Effector memory CD4-positive, alpha-beta T cell (primary cell): ENCODE data around the gene NFIB.

Source experiments
- DNase-seq, 3 donors: peaks; one replicate each; pipeline ENCODE4 v3.0.0-alpha.2; 2020
- H3K27ac ChIP-seq: 2 replicates; pipeline ENCODE4 v1.7.0; 2013; ENCODE audit warnings: mild to moderate bottlenecking, low read length, moderate library complexity; ENCODE audit not compliant: insufficient read depth, poor library complexity, severe bottlenecking
- H3K27me3 ChIP-seq: replicated peaks from 2 replicates; pipeline ENCODE4 v1.7.0; 2013; ENCODE audit warnings: mild to moderate bottlenecking, low read length; ENCODE audit not compliant: insufficient read depth, control insufficient read depth, poor library complexity, severe bottlenecking
- H3K36me3 ChIP-seq: 2 replicates; pipeline ENCODE4 v1.7.0; 2013; ENCODE audit warnings: mild to moderate bottlenecking, low read length, moderate library complexity; ENCODE audit not compliant: control insufficient read depth, insufficient read depth
- H3K4me1 ChIP-seq: 2 replicates; pipeline ENCODE4 v1.7.0; 2013; ENCODE audit warnings: low read length, mild to moderate bottlenecking; ENCODE audit not compliant: control insufficient read depth, insufficient read depth, poor library complexity, severe bottlenecking
- H3K4me3 ChIP-seq: 2 replicates; pipeline ENCODE4 v1.7.0; 2013; ENCODE audit warnings: low read length, low read depth, mild to moderate bottlenecking; ENCODE audit not compliant: insufficient read depth, poor library complexity, severe bottlenecking
- H3K9me3 ChIP-seq: 2 replicates; pipeline ENCODE4 v1.7.0; 2013; ENCODE audit warnings: mild to moderate bottlenecking, low read length, moderate library complexity; ENCODE audit not compliant: control insufficient read depth

Gene NFIB

GRCh38 chr9:14350754-14351153 lies 36.8 kb upstream of the NFIB start:
- Histone ChIP-seq H3K4me3 (no peak overlapping the region), H3K36me3 (no peaks in the 10 kb centered on the region), H3K9me3 (no peaks in the 10 kb centered on the region), H3K4me1 (no peaks in the 10 kb centered on the region), H3K27ac (no peak overlapping the region), H3K27me3 (peaks cover 21% of the 10 kb centered on the region)
- no peak for DNase-seq

DNA sequence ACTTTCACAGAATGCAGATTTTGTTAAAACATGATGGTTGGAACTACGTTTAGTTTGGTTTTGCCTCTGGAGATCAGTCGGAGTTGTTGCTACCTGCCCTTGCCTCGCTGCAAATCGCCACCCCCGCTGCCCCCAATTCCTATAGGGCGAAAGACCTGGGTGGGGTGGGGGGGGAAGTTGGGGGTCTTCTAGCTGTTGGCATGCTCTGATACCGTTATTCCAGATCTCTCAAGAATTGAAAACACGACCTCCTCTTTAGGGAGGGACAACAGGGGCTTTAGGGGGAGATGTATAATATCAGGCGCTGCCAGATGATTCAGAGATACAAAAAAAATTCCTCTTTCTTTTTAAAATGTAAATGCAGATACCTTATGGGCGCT lies 36.4 kb upstream of the NFIB start:
- H3K36me3 ChIP-seq = no peaks in the 10 kb centered on the region
- H3K27me3 ChIP-seq = peaks cover 21% of the 10 kb centered on the region
- no peaks in the 10 kb centered on the region for H3K9me3 ChIP-seq
- H3K4me1 ChIP-seq = no peaks in the 10 kb centered on the region
- no peak overlapping the region for H3K4me3 ChIP-seq
- DNase-seq = no peak
- no peak overlapping the region for H3K27ac ChIP-seq

DNA sequence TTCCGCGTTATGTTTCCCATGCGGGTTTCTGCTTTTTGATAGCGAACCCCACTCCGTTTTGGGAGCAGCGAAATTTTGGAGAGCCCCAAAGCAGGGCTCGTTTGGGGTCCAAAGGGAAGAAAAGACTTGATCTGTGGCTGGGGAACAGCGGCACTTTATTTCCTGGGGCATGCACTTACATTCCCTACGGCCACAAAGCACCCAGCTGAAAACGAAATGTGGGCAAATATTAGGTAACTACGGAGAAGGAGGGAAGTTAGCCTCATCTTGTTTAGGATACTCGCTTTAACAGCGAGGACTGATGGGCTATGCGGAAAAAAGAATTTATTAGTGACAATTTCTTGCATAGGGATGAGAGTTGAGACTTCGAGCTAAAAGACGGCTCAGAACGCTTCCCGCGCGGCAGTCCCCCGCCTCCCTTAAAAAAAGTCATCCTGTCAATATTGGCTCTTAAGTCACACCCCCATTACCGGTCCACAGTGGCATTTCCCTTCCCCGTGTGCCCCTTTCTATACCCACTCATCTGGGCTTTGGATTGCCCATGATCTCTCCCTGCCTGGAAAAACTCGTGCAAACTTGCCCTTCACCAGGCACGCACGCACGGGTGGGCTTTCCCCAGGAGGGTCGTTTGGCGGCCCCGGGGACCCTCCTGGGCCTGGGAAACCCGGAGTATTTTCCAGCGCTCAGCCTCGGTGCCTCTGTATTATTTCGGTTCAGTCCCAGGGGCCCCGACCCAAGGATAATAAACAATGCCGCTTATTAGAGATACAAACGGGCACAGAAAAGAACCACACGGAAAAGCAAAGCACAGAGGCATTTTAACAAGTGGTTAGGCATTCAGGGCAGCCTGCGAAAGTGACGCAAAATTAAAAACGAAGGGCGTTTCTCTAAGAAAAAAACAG lies 35.8 kb upstream of the NFIB start:
- Histone ChIP-seq H3K9me3 (no peaks in the 10 kb centered on the region), H3K4me1 (no peaks in the 10 kb centered on the region), H3K27ac (no peak overlapping the region), H3K4me3 (no peak overlapping the region), H3K36me3 (no peaks in the 10 kb centered on the region), H3K27me3 (peaks cover 27% of the 10 kb centered on the region)
- DNase-seq = no peak

- Histone ChIP-seq H3K36me3 (no peaks in the 10 kb centered on the region), H3K4me1 (no peaks in the 10 kb centered on the region), H3K4me3 (no peak overlapping the region), H3K9me3 (no peaks in the 10 kb centered on the region), H3K27me3 (peaks cover 26% of the 10 kb centered on the region), H3K27ac (no peak overlapping the region)
- DNase-seq = no peak
These were observed 35.2 kb upstream of the NFIB start for GRCh38 chr9:14349146-14349446.

DNA sequence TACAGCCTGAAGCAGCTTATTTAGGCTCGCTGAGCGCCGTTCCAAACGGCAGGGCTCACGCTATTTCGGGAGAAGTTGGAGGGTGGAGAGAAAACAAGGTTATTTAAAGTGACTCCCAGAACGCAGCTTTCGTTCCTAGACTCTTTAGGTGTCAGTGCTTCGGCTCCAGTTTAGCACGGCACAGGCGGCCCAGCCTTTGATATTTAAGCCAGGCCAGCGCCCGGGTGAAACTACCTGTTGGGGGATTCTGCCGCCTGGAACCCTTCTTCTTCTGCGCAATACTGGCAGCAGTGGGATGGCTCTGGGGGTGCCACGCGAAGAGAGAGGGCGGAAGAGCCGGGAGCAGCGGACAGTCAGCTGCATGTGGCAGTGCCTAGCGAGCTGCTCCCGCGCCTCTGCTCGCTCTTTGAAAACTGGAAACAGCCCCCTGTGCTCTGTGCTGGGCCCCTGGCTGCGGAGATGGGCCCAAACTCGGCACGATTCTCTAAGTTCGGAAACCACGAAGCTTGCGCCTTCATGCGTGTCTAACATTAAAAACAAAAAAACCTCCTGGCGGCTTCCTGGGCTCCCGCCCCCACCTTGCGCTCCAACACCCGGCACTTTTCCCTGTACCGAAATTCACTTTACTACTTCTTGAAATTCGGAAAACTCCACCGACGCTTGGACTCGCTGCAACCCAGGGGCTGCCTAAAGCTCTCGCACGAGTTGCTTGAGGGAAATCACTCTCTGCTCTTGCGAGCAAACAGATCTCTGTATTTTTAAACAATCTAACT lies 34.6 kb upstream of the NFIB start:
- peaks cover 27% of the 10 kb centered on the region for H3K27me3 ChIP-seq

GRCh38 chr9:14348123-14348372 lies 34.1 kb upstream of the NFIB start:
- Histone ChIP-seq H3K27ac (no peak overlapping the region), H3K27me3 (peaks cover 32% of the 10 kb centered on the region), H3K36me3 (no peaks in the 10 kb centered on the region), H3K9me3 (no peaks in the 10 kb centered on the region), H3K4me1 (no peaks in the 10 kb centered on the region), H3K4me3 (no peak overlapping the region)
- no peak for DNase-seq

More for the DNA sequence above, 34.6 kb upstream of the NFIB start:
- H3K4me3 ChIP-seq = no peak overlapping the region
- no peaks in the 10 kb centered on the region for H3K36me3 ChIP-seq
- no peaks in the 10 kb centered on the region for H3K4me1 ChIP-seq
- no peaks in the 10 kb centered on the region for H3K9me3 ChIP-seq
- no peak for DNase-seq
- no peak overlapping the region for H3K27ac ChIP-seq

DNA sequence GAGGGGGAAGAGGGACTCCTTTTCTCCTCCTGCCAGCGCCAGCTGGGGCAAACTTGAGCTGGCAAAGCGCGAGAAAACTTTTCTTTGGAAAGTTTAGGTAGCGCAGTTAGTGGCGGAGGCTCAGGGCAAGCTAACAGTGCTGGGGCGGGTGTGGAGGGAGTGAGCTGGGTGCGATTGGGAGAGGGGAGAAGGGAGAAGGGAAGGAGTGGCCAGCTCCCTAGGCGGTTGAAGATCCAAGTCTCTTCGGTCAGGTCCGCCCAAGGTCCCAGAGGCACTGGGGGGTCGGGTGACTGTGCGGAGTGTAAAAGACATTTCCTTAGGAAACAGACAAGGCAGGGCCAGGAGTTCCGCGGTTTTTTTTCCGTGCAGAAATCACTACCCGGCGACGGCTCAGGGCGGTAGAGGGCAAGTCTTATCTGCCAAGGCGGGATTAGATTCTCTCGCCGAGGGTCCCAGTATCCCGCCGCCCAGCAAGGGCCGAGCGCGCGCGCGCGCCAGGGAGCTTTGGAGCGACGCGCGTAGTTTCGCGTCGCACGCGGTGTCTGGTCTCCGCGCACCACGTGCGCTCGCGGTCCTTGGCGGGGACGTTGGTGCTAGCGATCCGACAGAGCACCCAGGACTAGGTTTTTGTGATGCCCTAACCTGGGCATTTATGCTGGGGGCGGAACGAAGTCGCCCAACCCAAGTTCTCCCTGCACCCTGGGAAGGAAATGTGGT lies 33.6 kb upstream of the NFIB start:
- Histone ChIP-seq H3K4me3 (no peak overlapping the region), H3K9me3 (no peaks in the 10 kb centered on the region), H3K36me3 (no peaks in the 10 kb centered on the region), H3K27ac (no peak overlapping the region), H3K27me3 (peaks cover 35% of the 10 kb centered on the region), H3K4me1 (no peaks in the 10 kb centered on the region)
- DNase-seq = no peak

DNA sequence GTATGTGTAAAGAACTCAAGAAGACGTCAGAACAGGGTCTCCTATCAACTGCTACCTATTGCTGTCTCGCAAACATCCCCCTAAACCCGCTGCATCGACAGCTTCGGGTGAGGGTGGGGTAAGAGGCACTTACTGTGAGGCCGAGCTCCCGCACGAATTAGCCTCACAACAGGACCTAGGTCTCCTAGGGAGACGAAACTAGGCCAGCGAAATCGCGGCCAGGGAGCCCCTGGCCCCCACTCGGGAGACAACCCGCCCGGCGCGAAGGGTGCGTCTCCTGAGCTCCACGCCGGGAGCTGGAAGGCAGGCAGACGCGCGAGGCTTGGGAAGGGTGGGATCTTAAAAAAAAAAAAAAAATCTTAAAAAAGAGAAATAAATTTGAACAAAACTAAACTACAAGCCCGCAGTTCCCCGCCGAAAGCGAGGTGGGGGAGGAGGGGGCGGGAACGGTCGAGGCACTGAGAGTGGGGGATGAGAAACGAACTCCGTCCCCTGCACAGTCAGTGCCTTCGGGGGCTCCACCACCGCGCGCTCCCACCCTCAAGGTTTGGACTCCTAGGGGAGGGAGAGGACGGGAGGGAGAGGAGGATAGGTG lies 33.0 kb upstream of the NFIB start:
- Histone ChIP-seq H3K27me3 (peaks cover 39% of the 10 kb centered on the region), H3K9me3 (no peaks in the 10 kb centered on the region), H3K4me3 (no peak overlapping the region), H3K27ac (no peak overlapping the region), H3K4me1 (no peaks in the 10 kb centered on the region), H3K36me3 (no peaks in the 10 kb centered on the region)
- DNase-seq = no peak

DNA sequence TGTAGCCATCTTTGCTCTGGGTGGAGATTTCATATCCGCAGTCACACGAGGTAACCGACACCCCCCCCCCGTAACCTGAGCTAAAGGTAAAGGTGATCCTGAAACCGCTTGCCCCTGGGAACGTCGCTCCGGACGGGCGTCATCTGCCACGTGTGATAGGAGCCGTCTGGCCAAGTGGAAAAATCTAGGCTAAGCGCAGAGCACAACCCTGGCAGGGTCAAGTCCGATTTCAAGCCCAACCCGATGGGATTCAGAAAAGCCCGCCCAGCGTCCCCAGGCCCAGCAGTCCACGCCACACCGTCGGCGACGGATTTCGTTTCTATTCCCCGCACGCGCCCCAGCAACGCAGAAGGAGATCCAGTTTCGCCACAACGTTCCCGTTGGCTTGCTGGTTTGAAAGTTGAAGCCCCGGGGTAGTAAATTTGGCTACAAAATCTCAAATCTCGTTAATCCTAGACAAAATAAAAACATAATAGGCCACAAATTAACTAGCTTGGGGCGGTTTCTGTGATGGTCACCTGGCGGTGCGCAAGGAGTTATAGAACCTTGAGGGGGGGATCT lies 32.4 kb upstream of the NFIB start:
- H3K4me3 ChIP-seq = no peak overlapping the region
- no peak for DNase-seq
- peaks cover 39% of the 10 kb centered on the region for H3K27me3 ChIP-seq

More for the DNA sequence above, 32.4 kb upstream of the NFIB start:
- Histone ChIP-seq H3K36me3 (no peaks in the 10 kb centered on the region), H3K27ac (no peak overlapping the region), H3K9me3 (no peaks in the 10 kb centered on the region), H3K4me1 (no peaks in the 10 kb centered on the region)
